HEK293 (cell line): ENCODE results near the gene KIF9.
"Not testable (repeated sequence)": the region's sequence is repeated elsewhere in the genome, so short reads cannot be mapped to it uniquely, and the experiment has no call there.

ENCODE experiments used
- CTCF ChIA-PET: fragments of 350-600 bp; formaldehyde crosslinking; extraction: SDS; loops from one replicate; lab custom pipeline; 2021; ENCODE audit warnings: antibody characterized with exemption; lab: Yijun Ruan, JAX
- POLR2A ChIA-PET: fragments of 300-600 bp; formaldehyde crosslinking; extraction: SDS; loops from one replicate; lab custom pipeline; 2020; ENCODE audit warnings: antibody characterized with exemption, inconsistent platforms; lab: Yijun Ruan, JAX
- H3K27ac ChIP-seq: fragments of 200-500 bp; sonication (Bioruptor generic); 2 replicates; pipeline ENCODE4 v1.5.1; 2014; ENCODE audit warnings: low read depth, low read length, control low read depth, inconsistent platforms; ENCODE audit errors: extremely low read depth
- H3K36me3 ChIP-seq, 2 experiments: fragments of 200-500 bp in 1 of 2; sonication (Bioruptor generic) in 1 of 2; 1 replicate in 1 of 2; 2 replicates in 1 of 2; pipeline ENCODE4 v1.5.1; 2014 to 2017; ENCODE audit warnings: inconsistent platforms in 2 of 2, low read length in 2 of 2; ENCODE audit not compliant: control insufficient read depth in 2 of 2, insufficient read depth in 1 of 2
- H3K4me1 ChIP-seq: fragments of 200-500 bp; sonication (Bioruptor generic); 2 replicates; pipeline ENCODE4 v1.5.1; 2014; ENCODE audit warnings: mild to moderate bottlenecking, low read length, inconsistent platforms; ENCODE audit not compliant: control insufficient read depth, insufficient read depth
- H3K4me3 ChIP-seq: 2 replicates; pipeline ENCODE4 v1.5.1; 2011; ENCODE audit warnings: low read depth, mild to moderate bottlenecking, control low read depth, low read length, moderate library complexity
- H3K9me3 ChIP-seq: fragments of 200-500 bp; sonication (Bioruptor generic); 2 replicates; pipeline ENCODE4 v1.5.1; 2014; ENCODE audit warnings: low read depth, low read length, inconsistent platforms; ENCODE audit not compliant: control insufficient read depth, insufficient read depth
- PATZ1 ChIP-seq: fragments of 450-650 bp; formaldehyde crosslinking; IDR thresholded peaks from 2 replicates; pipeline ENCODE4 v1.5.1; 2016; ENCODE audit warnings: missing biosample characterization, missing genetic modification characterization
- TSHZ1 ChIP-seq: fragments of 450-650 bp; formaldehyde crosslinking; IDR thresholded peaks from 2 replicates; pipeline ENCODE4 v1.5.1; 2016; ENCODE audit warnings: missing biosample characterization, missing genetic modification characterization, borderline replicate concordance
- ZBTB11 ChIP-seq: fragments of 450-650 bp; formaldehyde crosslinking; conservative IDR thresholded peaks from 2 replicates; pipeline ENCODE4 v1.5.1; 2016; ENCODE audit warnings: low read depth, missing biosample characterization, missing genetic modification characterization
- ZBTB26 ChIP-seq: fragments of 450-650 bp; formaldehyde crosslinking; optimal IDR thresholded peaks from 2 replicates; pipeline ENCODE3; 2016; ENCODE audit warnings: missing biosample characterization, mild to moderate bottlenecking, missing genetic modification characterization
- ZNF266 ChIP-seq: fragments of 450-650 bp; formaldehyde crosslinking; IDR thresholded peaks from 2 replicates; pipeline ENCODE4 v1.5.1; 2016; ENCODE audit warnings: missing biosample characterization, missing genetic modification characterization, low read depth
- ZNF311 ChIP-seq: fragments of 450-650 bp; formaldehyde crosslinking; IDR thresholded peaks from 2 replicates; pipeline ENCODE4 v1.5.1; 2017; ENCODE audit warnings: missing biosample characterization, missing genetic modification characterization, borderline replicate concordance

KIF9 gene

GRCh38 chr3:47259114-47259513, 23.5 kb downstream of the KIF9 start:
- Histone ChIP-seq H3K27ac (no peak overlapping the region), H3K4me1 (no peaks in the 10 kb centered on the region), H3K9me3 (no peaks in the 10 kb centered on the region), H3K4me3 (no peak overlapping the region), H3K36me3 (no peaks in the 10 kb centered on the region)
- TF ChIP-seq ZBTB26 (tag by site-specific recombination), result no peak
- no peak for TF ChIP-seq TSHZ1 (tag by site-specific recombination)
- TF ChIP-seq ZBTB11 (tag by site-specific recombination), result no peak
- no peak for TF ChIP-seq PATZ1 (tag by site-specific recombination)
- TF ChIP-seq ZNF311, result no peak
- ChIA-PET POLR2A (no interaction called here), CTCF (no interaction called here)

- H3K4me1 ChIP-seq, POLR2A ChIA-PET, CTCF ChIA-PET, H3K4me3 ChIP-seq, H3K36me3 ChIP-seq, H3K27ac ChIP-seq, H3K9me3 ChIP-seq: not testable (repeated sequence)
Observed at GRCh38 chr3:47256331-47256730, 26.3 kb downstream of the KIF9 start.

- no peak for TF ChIP-seq ZNF266 (tag by site-specific recombination)
- CTCF ChIA-PET, result interaction anchor here (0.8 to 1.8 kb wide), 3 partner anchors 19 to 72 kb away, joined by 3 to 6 read pairs (median 3); no protein-coding TSS in a partner anchor
Observed at GRCh38 chr3:47251689-47252088, 30.9 kb downstream of the KIF9 start.

GRCh38 chr3:47251085-47251484, 31.5 kb downstream of the KIF9 start:
- H3K4me1 ChIP-seq, H3K4me3 ChIP-seq, H3K36me3 ChIP-seq, H3K9me3 ChIP-seq, H3K27ac ChIP-seq, POLR2A ChIA-PET: not testable (repeated sequence)
- CTCF ChIA-PET, result interaction anchor here (0.6 to 2.1 kb wide), 9 partner anchors 11 to 136 kb away, joined by 3 to 12 read pairs (median 3); no protein-coding TSS in a partner anchor

More at GRCh38 chr3:47251689-47252088, 30.9 kb downstream of the KIF9 start:
- Histone ChIP-seq H3K9me3 (no peaks in the 10 kb centered on the region), H3K4me3 (no peak overlapping the region), H3K27ac (no peak overlapping the region), H3K36me3 (no peaks in the 10 kb centered on the region), H3K4me1 (no peaks in the 10 kb centered on the region)
- POLR2A ChIA-PET, result no interaction called here
